B cell (primary cell): ENCODE results near the gene RTN4RL1.

Source experiments
- CTCF ChIP-seq: fragments of 200-600 bp; IDR thresholded peaks from one replicate; pipeline ENCODE4 v1.8.0; 2022; ENCODE audit warnings: antibody characterized with exemption, mild to moderate bottlenecking
- EZH2 ChIP-seq: IDR thresholded peaks from 2 replicates; pipeline ENCODE4 v1.6.1; 2012; ENCODE audit warnings: borderline replicate concordance, low read depth, mild to moderate bottlenecking, moderate library complexity, low read length; ENCODE audit not compliant: insufficient read depth, poor library complexity, severe bottlenecking

GRCh38 chr17:1967213-1967612, 57.9 kb downstream of the RTN4RL1 start:
- TF ChIP-seq CTCF, result no peak
- no peak for TF ChIP-seq EZH2
